Coronary artery (tissue), 2 donors: ENCODE data around the gene CTTNBP2.

Experiments used
- DNase-seq: peaks from one replicate; pipeline ENCODE4 v3.0.0-alpha.2; 2017; ENCODE audit warnings: low spot score
- H3K27ac ChIP-seq, 2 donors: fragments of 200-600 bp; sonication (generic); one replicate each; pipeline ENCODE4 v1.5.1; 2016 to 2019
- H3K4me3 ChIP-seq: fragments of 200-600 bp; sonication (generic); 2 replicates; pipeline ENCODE4 v1.5.1; 2016; ENCODE audit warnings: mild to moderate bottlenecking, moderate library complexity
- TF ChIP-seq, protein P1 (sequence below): fragments of 200-600 bp; sonication (generic); IDR thresholded peaks from one replicate; pipeline ENCODE4 v1.5.1; 2019; ENCODE audit warnings: antibody characterized with exemption

The CTTNBP2 gene

DNA sequence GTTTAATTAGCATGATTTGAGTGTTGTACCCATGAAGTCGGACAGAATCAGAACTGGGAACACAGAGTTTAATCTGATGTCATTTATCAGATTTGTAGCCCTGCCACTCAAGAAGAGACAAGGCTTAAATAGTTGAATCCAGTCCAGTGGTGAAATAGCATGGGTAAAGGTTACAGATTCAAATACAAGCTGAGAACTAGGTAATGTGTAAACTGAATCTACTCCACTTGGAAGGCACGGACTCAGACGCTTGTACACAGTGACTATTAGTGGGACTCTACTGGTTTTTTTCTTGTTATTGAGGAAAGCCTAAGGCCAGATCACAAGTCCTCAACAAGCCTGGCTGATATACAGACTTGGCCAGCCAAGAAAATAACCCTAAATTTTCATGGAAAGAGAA lies 142.9 kb downstream of the CTTNBP2 start:
- TF ChIP-seq, protein P1, sequence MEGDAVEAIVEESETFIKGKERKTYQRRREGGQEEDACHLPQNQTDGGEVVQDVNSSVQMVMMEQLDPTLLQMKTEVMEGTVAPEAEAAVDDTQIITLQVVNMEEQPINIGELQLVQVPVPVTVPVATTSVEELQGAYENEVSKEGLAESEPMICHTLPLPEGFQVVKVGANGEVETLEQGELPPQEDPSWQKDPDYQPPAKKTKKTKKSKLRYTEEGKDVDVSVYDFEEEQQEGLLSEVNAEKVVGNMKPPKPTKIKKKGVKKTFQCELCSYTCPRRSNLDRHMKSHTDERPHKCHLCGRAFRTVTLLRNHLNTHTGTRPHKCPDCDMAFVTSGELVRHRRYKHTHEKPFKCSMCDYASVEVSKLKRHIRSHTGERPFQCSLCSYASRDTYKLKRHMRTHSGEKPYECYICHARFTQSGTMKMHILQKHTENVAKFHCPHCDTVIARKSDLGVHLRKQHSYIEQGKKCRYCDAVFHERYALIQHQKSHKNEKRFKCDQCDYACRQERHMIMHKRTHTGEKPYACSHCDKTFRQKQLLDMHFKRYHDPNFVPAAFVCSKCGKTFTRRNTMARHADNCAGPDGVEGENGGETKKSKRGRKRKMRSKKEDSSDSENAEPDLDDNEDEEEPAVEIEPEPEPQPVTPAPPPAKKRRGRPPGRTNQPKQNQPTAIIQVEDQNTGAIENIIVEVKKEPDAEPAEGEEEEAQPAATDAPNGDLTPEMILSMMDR: no peak
- no peak overlapping the region for H3K4me3 ChIP-seq
- H3K27ac ChIP-seq: no peak overlapping the region
- no peak for DNase-seq

DNA sequence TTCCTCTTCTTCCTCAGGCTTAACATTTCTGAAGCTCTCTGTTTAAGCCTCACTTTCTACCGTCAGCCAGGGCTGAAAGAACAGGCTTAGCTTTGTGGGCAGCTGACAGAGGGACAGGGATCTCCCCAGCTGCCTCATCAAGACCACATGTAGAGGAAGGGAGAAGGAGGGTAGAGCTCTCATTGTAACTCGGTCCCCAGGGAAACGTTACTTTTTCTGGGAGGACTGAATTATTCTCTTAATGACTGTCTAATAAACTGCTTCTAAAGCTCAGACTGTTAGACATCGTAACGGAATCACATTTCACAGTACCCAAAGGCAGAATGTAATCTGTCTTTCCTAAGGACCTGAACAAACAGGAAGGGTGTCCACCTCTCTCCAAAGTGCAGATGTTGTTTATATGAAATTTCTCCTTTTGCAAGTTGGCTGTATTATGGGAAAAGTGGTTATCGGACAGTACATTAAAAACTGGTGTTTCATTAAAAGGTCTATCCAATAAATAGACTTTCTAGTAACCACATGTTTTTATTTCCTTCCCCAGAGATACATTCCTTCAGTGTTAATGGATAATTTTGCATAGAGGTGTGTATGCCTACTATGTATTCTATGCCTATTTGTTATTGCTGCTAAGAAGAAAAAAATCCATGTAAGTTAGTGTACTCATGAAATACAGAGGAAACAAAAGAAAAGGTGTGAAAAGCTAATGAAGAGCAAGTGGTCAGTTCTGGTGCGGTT lies 144.2 kb downstream of the CTTNBP2 start:
- TF ChIP-seq, protein P1: no peak
- Histone ChIP-seq H3K27ac (no peak overlapping the region), H3K4me3 (no peak overlapping the region)
- no peak for DNase-seq

DNA sequence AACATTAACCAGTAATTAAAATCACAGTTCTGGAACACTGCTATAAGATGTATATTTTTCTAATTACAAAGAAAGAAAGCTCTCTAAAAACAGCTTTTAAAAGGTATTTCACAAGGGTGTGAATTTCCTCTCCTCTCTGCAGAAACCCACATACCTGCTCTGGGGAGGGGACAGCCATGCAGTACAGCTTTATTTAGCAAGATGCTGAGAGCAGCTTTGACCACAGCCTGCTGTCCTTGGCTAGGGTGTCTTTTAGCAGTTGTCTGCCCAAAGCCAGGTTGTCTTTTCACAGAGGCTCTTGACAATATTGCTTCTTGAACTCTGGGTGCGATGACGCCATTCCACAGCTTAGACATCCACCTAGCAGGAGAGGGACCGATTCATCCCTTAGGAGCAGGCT lies 148.3 kb downstream of the CTTNBP2 start:
- Histone ChIP-seq H3K27ac (no peak overlapping the region), H3K4me3 (no peak overlapping the region)
- TF ChIP-seq, protein P1: no peak
- DNase-seq: no peak

DNA sequence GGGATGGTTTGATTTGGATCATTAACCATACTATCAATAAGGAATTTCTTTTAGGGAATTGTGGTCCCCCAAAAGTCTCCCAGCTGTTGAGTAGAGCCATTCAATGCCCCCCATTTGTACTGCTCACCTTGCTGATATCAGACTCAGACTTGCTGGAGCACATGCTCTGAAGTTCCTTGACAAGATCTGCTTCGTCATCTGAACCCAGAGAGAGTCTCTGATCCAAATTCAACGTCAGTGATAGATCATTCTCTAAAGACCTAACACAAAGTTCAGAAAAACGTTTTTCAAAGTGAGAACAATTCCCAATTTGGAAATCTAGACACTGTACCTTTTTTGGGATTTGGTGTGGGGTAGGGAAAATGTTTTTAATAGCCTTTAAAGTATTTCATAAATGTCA lies 153.9 kb downstream of the CTTNBP2 start:
- TF ChIP-seq, protein P1: no peak
- no peak for DNase-seq
- Histone ChIP-seq H3K27ac (no peak overlapping the region), H3K4me3 (no peak overlapping the region)

DNA sequence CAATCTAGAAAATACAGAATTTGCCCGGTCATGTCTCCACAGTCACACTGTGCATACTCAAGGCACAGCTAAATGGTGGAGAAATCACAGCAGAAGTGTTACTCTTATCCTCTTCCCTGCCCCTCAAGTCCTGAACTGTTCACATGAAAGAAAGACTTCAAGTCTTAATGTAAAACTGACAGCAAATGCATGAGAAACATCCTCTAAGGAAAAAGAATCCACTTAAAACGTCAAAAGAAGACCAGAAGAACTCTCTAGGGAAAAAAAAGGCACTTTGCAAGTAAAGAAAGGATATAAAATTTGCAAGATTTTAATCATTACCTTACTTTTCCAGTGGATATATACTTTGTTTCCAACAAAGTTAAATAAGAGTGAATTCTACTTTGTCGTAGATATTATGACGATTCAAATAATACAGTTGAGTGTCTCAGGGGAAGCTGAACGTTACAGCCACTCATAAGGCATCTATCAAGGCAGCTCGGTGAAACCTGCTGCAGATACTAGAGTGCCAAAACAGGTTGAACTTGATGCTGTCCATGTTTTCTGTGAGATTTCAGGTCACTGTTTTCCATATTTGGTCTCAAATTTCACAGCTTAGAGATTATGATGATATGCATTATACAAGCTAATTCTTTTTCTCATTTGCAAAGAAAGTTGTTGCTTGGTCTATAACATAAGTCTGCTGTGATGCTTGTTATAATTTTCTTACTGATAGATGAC lies 155.0 kb downstream of the CTTNBP2 start:
- H3K27ac ChIP-seq: no peak overlapping the region
- DNase-seq: no peak
- no peak overlapping the region for H3K4me3 ChIP-seq
- TF ChIP-seq, protein P1: no peak

DNA sequence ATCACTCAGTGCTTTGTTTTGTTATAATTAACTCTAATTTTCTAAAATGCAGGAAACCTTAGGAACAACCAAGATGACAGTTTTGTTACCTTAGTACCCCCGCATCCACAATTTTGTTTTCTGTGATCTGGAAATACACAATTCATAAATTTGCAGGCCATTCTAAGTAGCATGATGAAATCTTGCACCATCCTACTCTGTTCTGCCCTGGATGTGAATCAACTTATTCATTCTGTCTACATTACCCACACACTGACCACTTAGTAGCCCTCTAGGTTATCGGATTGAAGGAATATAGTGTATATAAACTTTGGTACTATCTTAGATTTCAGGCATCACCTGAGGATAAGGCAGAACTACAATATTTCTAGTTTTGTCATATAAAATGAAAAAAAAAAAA lies 155.9 kb downstream of the CTTNBP2 start:
- TF ChIP-seq, protein P1: no peak
- no peak overlapping the region for H3K27ac ChIP-seq
- H3K4me3 ChIP-seq: no peak overlapping the region
- no peak for DNase-seq
